SU-DHL-6 (cell line): Measurements from ENCODE around the gene CPLX1.

Source experiments
- H2AFZ ChIP-seq: fragments of 200-600 bp; sonication (generic); 2 replicates; pipeline ENCODE4 v1.6.1; 2014; ENCODE audit warnings: low read depth, mild to moderate bottlenecking, moderate library complexity, mixed read lengths, antibody characterized with exemption, low read length; ENCODE audit not compliant: severe bottlenecking
- H3F3A ChIP-seq: fragments of 200-600 bp; shearing (Covaris generic); 2 replicates; pipeline ENCODE4 v1.6.0; 2016; ENCODE audit warnings: antibody characterized with exemption, mild to moderate bottlenecking; ENCODE audit not compliant: insufficient read depth
- H3K27ac ChIP-seq: fragments of 200-600 bp; sonication (generic); 2 replicates; pipeline ENCODE4 v1.5.1; 2016; ENCODE audit warnings: low read depth, mild to moderate bottlenecking, low read length, moderate library complexity, mixed read lengths
- H3K27me3 ChIP-seq: fragments of 200-600 bp; sonication (generic), shearing (Covaris generic); 2 replicates; pipeline ENCODE4 v1.6.0; 2014; ENCODE audit warnings: mild to moderate bottlenecking, low read length
- H3K36me3 ChIP-seq: fragments of 200-600 bp; sonication (generic); 2 replicates; pipeline ENCODE4 v1.6.1; 2014; ENCODE audit warnings: mild to moderate bottlenecking, low read length, mixed read lengths
- H3K4me2 ChIP-seq: fragments of 300-600, 200-600 bp; shearing (Covaris generic), sonication (generic); 2 replicates; pipeline ENCODE4 v1.6.0; 2014; ENCODE audit warnings: low read length, low read depth, mild to moderate bottlenecking; ENCODE audit not compliant: poor library complexity, severe bottlenecking
- H3K4me3 ChIP-seq: fragments of 200-600 bp; sonication (generic); 2 replicates; pipeline ENCODE4 v1.5.1; 2014; ENCODE audit warnings: antibody characterized with exemption, low read length, mild to moderate bottlenecking, mixed read lengths; ENCODE audit not compliant: insufficient read depth, poor library complexity, severe bottlenecking
- H3K79me2 ChIP-seq: fragments of 200-600 bp; sonication (generic); 2 replicates; pipeline ENCODE4 v1.6.1; 2014; ENCODE audit warnings: mild to moderate bottlenecking, low read length, moderate library complexity; ENCODE audit not compliant: insufficient read depth
- H3K9ac ChIP-seq: fragments of 200-600 bp; sonication (generic); 2 replicates; pipeline ENCODE4 v1.7.0; 2014; ENCODE audit warnings: mild to moderate bottlenecking, low read length
- H3K9me2 ChIP-seq: fragments of 200-600 bp; sonication (generic); replicated peaks from 2 replicates; pipeline ENCODE4 v1.6.1; 2014; ENCODE audit warnings: low read length; ENCODE audit not compliant: insufficient read depth
- H3K9me3 ChIP-seq: fragments of 200-600 bp; sonication (generic); 2 replicates; pipeline ENCODE4 v1.6.1; 2014; ENCODE audit warnings: low read length, mixed read lengths; ENCODE audit not compliant: insufficient read depth
- H4K20me1 ChIP-seq: fragments of 200-600 bp; sonication (generic); 2 replicates; pipeline ENCODE4 v1.6.1; 2014; ENCODE audit warnings: low read depth, mild to moderate bottlenecking, antibody characterized with exemption, low read length, moderate library complexity, mixed read lengths
- EZH2phosphoT487 ChIP-seq: fragments of 200-600 bp; sonication (generic), shearing (Covaris generic); conservative IDR thresholded peaks from 2 replicates; pipeline ENCODE4 v1.6.1; 2018; ENCODE audit warnings: mild to moderate bottlenecking, antibody characterized with exemption, low read length, moderate library complexity, mixed read lengths
- TF ChIP-seq, protein P1 (sequence below): fragments of 200-600 bp; sonication (generic); IDR thresholded peaks from one replicate; pipeline ENCODE4 v1.5.1; 2017; ENCODE audit warnings: antibody characterized with exemption, mild to moderate bottlenecking, low read length, moderate library complexity; ENCODE audit not compliant: insufficient read depth, poor library complexity, severe bottlenecking

The CPLX1 gene

DNA sequence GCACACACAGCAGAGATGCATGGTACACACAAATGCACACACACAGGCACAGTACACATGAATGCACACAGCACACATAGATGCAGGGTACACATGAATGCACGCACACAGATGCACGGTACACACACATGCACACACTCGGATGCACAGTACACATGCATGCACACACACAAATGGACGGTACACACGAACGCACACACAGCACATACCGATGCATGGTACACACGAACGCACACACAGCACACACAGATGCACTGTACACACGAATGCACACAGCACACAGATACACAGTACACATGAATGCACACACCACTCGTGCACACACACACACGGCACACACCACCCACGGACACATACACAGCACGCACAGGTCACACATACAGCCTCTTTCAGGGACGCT is 43.8 kb upstream of the CPLX1 start:
- Histone ChIP-seq H3K36me3 (no peaks in the 10 kb centered on the region), H2AFZ (no peak overlapping the region), H3K9me3 (no peaks in the 10 kb centered on the region), H3K4me2 (no peak overlapping the region), H3K9ac (no peak overlapping the region), H3K79me2 (no peaks in the 10 kb centered on the region), H3K27ac (no peak overlapping the region), H4K20me1 (no peaks in the 10 kb centered on the region), H3K4me3 (no peak overlapping the region), H3F3A (no peaks in the 10 kb centered on the region), H3K27me3 (no peaks in the 10 kb centered on the region), H3K9me2 (no peaks in the 10 kb centered on the region)
- TF ChIP-seq, protein P1, sequence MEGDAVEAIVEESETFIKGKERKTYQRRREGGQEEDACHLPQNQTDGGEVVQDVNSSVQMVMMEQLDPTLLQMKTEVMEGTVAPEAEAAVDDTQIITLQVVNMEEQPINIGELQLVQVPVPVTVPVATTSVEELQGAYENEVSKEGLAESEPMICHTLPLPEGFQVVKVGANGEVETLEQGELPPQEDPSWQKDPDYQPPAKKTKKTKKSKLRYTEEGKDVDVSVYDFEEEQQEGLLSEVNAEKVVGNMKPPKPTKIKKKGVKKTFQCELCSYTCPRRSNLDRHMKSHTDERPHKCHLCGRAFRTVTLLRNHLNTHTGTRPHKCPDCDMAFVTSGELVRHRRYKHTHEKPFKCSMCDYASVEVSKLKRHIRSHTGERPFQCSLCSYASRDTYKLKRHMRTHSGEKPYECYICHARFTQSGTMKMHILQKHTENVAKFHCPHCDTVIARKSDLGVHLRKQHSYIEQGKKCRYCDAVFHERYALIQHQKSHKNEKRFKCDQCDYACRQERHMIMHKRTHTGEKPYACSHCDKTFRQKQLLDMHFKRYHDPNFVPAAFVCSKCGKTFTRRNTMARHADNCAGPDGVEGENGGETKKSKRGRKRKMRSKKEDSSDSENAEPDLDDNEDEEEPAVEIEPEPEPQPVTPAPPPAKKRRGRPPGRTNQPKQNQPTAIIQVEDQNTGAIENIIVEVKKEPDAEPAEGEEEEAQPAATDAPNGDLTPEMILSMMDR, result no peak
- TF ChIP-seq EZH2phosphoT487, result no peak

DNA sequence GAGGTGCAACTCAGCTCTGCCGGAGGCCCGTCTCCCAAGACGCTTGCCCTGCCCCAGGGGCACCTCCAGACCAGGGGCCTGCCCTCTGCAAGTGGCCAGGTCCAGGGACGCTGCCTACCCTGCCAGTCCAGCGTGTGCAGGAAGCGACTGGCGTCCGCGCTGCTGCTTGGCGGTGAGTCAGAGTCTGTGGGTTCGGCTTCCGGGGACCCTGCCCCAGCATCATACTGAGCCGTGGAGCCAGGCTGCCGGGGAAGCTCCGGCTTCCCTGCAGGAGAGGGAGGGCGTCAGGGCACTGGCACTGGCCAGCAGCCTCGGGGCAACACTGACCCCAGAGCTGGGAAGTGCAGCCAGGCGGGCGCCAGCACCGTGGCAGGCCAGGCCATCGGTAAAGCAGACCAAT is 42.5 kb upstream of the CPLX1 start:
- no peak for TF ChIP-seq EZH2phosphoT487
- TF ChIP-seq, protein P1, result no peak
- H3F3A ChIP-seq, result no peaks in the 10 kb centered on the region
- H3K27ac ChIP-seq, result no peak overlapping the region
- H2AFZ ChIP-seq, result no peak overlapping the region
- H4K20me1 ChIP-seq, result no peaks in the 10 kb centered on the region
- no peaks in the 10 kb centered on the region for H3K27me3 ChIP-seq
- H3K4me3 ChIP-seq, result no peak overlapping the region
- H3K9ac ChIP-seq, result no peak overlapping the region
- H3K36me3 ChIP-seq, result no peaks in the 10 kb centered on the region
- no peaks in the 10 kb centered on the region for H3K9me2 ChIP-seq
- no peaks in the 10 kb centered on the region for H3K79me2 ChIP-seq
- no peak overlapping the region for H3K4me2 ChIP-seq
- no peaks in the 10 kb centered on the region for H3K9me3 ChIP-seq

DNA sequence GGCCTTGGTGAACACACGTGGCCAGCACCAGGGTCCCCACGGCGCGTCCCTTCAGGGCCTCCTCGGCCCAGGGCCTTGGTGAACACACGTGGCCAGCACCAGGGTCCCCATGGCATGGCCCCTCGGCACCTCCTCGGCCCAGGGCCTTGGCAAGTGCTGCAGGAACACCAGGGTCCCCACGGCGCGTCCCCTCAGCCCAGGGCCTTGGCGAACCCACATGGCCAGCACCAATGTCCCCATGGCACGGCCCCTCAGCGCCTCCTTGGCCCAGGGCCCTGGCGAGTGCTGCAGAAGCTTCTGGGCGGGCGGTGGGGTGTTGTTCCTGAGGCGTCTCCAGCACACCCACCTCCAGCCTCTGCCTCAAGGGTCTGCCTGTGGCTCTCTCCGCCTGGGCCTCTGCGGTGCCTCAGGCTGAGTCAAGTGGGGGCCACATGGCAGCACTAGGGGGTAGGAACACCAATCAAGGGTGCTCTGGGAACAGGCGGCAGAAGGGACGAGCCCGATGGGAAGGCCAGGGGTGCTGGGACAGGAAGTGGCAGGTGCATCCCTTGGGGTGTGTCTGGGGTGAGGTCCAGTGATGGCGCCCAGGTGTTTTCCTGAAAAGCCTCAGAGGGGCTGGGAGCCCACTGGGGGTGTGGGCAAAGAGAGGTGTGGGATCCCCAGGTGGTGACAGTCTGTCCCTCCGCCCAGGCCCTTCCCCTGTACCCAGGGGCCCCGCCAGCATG is 41.8 kb upstream of the CPLX1 start:
- Histone ChIP-seq H3K4me3 (no peak overlapping the region), H2AFZ (no peak overlapping the region), H3K9me3 (no peaks in the 10 kb centered on the region), H3K9me2 (no peaks in the 10 kb centered on the region), H3K36me3 (no peaks in the 10 kb centered on the region), H3K79me2 (no peaks in the 10 kb centered on the region), H4K20me1 (no peaks in the 10 kb centered on the region), H3K9ac (no peak overlapping the region), H3K4me2 (no peak overlapping the region), H3F3A (no peaks in the 10 kb centered on the region), H3K27me3 (no peaks in the 10 kb centered on the region), H3K27ac (no peak overlapping the region)
- TF ChIP-seq, protein P1, result no peak
- TF ChIP-seq EZH2phosphoT487, result no peak
